Measurements from ENCODE around the gene UBE2J1.
A peak's percentile ranks its signal among the peaks of the same experiment; 100 is the strongest.
"Not testable (repeated sequence)": the region's sequence is repeated elsewhere in the genome, so short reads cannot be mapped to it uniquely, and the experiment has no call there.

The UBE2J1 gene

DNA sequence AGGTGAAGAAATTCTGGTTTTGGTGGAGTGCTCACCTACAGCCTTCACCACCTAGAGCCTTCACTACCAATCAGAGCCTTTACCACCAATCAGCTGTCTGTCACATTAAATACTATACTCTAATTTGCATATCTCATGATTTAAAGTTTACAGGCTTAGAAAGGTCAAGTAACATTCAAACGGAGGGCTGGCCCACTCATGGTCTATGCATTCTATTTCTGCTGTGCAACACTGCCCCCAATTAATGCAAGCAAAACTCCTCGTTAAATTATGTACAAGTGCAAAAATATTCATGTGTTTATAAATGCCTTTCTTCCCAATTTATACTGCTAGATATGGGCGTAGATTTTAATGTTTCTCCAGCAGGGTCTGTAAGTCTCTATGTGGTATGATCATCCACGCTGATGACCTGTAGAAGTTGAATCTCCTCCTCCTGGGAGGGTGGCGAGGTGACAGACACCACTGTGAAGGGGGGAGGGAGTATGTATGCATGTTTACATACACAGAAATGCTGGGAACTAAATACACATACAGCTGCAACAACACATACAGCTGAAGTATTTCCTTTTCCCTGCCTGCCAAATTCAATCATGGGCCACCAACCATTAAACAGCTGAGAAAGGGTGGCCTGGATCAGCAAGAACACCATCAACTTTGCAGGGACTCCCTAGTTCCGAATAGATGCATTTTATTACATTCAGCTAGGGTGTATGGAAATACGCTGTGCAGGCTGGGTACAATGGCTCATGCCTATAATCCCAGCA is 46.4 kb upstream of the UBE2J1 start:
- CTCF ChIA-PET = interaction anchor here (0.7 to 2.8 kb wide), 2 partner anchors 18 to 27 kb away, joined by 4 to 12 read pairs; no protein-coding TSS in a partner anchor
- no peak for TF ChIP-seq ZNF707 (tag by site-specific recombination; IDR thresholded peaks at IDR 0.05)
- no peak for TF ChIP-seq YY1 (tag by site-specific recombination; IDR thresholded peaks at IDR 0.05)
- no peak for TF ChIP-seq ZNF184 (tag by site-specific recombination; IDR thresholded peaks at IDR 0.05)
- TF ChIP-seq, protein P1, sequence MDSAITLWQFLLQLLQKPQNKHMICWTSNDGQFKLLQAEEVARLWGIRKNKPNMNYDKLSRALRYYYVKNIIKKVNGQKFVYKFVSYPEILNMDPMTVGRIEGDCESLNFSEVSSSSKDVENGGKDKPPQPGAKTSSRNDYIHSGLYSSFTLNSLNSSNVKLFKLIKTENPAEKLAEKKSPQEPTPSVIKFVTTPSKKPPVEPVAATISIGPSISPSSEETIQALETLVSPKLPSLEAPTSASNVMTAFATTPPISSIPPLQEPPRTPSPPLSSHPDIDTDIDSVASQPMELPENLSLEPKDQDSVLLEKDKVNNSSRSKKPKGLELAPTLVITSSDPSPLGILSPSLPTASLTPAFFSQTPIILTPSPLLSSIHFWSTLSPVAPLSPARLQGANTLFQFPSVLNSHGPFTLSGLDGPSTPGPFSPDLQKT (IDR thresholded peaks at IDR 0.05; ENCODE audit: borderline replicate concordance, low read depth, low read length) = no peak
- TF ChIP-seq, protein P2, sequence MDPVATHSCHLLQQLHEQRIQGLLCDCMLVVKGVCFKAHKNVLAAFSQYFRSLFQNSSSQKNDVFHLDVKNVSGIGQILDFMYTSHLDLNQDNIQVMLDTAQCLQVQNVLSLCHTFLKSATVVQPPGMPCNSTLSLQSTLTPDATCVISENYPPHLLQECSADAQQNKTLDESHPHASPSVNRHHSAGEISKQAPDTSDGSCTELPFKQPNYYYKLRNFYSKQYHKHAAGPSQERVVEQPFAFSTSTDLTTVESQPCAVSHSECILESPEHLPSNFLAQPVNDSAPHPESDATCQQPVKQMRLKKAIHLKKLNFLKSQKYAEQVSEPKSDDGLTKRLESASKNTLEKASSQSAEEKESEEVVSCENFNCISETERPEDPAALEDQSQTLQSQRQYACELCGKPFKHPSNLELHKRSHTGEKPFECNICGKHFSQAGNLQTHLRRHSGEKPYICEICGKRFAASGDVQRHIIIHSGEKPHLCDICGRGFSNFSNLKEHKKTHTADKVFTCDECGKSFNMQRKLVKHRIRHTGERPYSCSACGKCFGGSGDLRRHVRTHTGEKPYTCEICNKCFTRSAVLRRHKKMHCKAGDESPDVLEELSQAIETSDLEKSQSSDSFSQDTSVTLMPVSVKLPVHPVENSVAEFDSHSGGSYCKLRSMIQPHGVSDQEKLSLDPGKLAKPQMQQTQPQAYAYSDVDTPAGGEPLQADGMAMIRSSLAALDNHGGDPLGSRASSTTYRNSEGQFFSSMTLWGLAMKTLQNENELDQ (tag by site-specific recombination; IDR thresholded peaks at IDR 0.05; ENCODE audit: low read depth) = no peak
- TF ChIP-seq ZNF311 (tag by site-specific recombination; IDR thresholded peaks at IDR 0.05; ENCODE audit: borderline replicate concordance) = no peak
- no peak for TF ChIP-seq ZNF302 (tag by site-specific recombination; IDR thresholded peaks at IDR 0.05; ENCODE audit: low read depth)
- TF ChIP-seq, protein P3, sequence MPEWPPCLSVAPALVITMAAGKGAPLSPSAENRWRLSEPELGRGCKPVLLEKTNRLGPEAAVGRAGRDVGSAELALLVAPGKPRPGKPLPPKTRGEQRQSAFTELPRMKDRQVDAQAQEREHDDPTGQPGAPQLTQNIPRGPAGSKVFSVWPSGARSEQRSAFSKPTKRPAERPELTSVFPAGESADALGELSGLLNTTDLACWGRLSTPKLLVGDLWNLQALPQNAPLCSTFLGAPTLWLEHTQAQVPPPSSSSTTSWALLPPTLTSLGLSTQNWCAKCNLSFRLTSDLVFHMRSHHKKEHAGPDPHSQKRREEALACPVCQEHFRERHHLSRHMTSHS (tag by site-specific recombination; IDR thresholded peaks at IDR 0.05) = no peak
- TF ChIP-seq PRDM1 (tag by site-specific recombination; IDR thresholded peaks at IDR 0.05) = no peak
- no peak for TF ChIP-seq ZNF777 (tag by site-specific recombination; IDR thresholded peaks at IDR 0.05; ENCODE audit: borderline replicate concordance)
- TF ChIP-seq, protein P4, sequence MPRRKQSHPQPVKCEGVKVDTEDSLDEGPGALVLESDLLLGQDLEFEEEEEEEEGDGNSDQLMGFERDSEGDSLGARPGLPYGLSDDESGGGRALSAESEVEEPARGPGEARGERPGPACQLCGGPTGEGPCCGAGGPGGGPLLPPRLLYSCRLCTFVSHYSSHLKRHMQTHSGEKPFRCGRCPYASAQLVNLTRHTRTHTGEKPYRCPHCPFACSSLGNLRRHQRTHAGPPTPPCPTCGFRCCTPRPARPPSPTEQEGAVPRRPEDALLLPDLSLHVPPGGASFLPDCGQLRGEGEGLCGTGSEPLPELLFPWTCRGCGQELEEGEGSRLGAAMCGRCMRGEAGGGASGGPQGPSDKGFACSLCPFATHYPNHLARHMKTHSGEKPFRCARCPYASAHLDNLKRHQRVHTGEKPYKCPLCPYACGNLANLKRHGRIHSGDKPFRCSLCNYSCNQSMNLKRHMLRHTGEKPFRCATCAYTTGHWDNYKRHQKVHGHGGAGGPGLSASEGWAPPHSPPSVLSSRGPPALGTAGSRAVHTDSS (tag by site-specific recombination; IDR thresholded peaks at IDR 0.05) = no peak
- TF ChIP-seq ZNF585B (tag by site-specific recombination; IDR thresholded peaks at IDR 0.05) = no peak
- H3K9me3 ChIP-seq (ENCODE audit: control insufficient read depth, insufficient read depth, low read depth, low read length) = no peaks in the 10 kb centered on the region
- H3K36me3 ChIP-seq (ENCODE audit: control insufficient read depth in 2 of 2, insufficient read depth in 1 of 2, low read length in 2 of 2) = no peaks in the 10 kb centered on the region
- no peak overlapping the region for H3K27ac ChIP-seq (ENCODE audit: extremely low read depth, low read depth, low read length)
- no peaks in the 10 kb centered on the region for H3K4me1 ChIP-seq (ENCODE audit: control insufficient read depth, insufficient read depth, low read length)
- POLR2A ChIA-PET = interaction anchor here (0.6 kb wide), 1 partner anchor 1701 kb away, joined by 3 read pairs; no protein-coding TSS in a partner anchor
- H3K4me3 ChIP-seq (ENCODE audit: low read depth, low read length) = no peak overlapping the region

DNA sequence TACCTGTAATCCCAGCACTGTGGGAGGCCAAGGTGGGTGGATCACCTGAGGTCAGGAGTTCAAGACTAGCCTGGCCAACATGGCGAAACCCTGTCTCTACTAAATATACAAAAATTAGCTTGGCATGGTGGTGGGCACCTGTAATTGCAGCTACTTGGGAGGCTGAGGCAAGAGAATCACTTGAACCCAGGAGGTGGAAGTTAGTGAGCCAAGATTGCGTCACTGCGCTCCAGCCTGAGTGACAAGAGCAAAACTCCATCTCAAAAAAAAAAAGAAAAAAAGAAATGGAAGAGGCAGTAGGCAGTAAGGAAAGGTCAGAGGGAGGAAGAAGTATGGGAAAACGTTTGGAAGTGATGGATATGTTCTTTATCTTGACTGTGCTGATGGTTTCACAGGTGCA is 45.4 kb upstream of the UBE2J1 start:
- POLR2A ChIA-PET; H3K27ac ChIP-seq (ENCODE audit: extremely low read depth, low read depth, low read length): not testable (repeated sequence)

DNA sequence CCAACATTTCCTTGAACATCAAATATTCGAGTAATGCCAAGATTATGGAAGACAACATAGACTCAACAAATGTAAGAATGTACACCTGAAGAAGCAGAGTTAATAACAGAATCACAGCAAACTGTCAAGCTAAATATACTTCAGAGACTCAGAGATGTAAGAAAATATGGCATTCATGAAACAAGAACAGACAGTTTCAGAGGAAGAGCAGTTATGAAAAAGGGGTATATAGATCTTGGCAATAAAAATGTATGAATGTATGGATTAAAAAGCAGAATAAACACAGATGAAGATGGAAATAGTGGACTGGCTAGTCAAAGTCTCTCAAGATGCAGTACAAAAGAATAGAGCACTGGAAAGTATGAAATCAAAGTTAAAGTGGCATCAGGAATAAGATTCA is 41.1 kb upstream of the UBE2J1 start:
- Histone ChIP-seq H3K36me3 (ENCODE audit: control insufficient read depth in 2 of 2, insufficient read depth in 1 of 2, low read length in 2 of 2) (peaks cover 0 to 4% of the 10 kb centered on the region in 2 experiments; a peak in 1 of 3 replicates), H3K4me3 (ENCODE audit: low read depth, low read length) (no peak overlapping the region), H3K27ac (ENCODE audit: extremely low read depth, low read depth, low read length) (no peak overlapping the region), H3K4me1 (ENCODE audit: control insufficient read depth, insufficient read depth, low read length) (no peaks in the 10 kb centered on the region), H3K9me3 (ENCODE audit: control insufficient read depth, insufficient read depth, low read depth, low read length) (no peaks in the 10 kb centered on the region)
- CTCF ChIA-PET = no interaction called here
- TF ChIP-seq SETDB1 (IDR thresholded peaks at IDR 0.05; ENCODE audit: insufficient read length, low read length) = peak; percentile 89
- TF ChIP-seq KLF8 (tag by site-specific recombination; IDR thresholded peaks at IDR 0.05) = no peak
- TF ChIP-seq, protein P5, sequence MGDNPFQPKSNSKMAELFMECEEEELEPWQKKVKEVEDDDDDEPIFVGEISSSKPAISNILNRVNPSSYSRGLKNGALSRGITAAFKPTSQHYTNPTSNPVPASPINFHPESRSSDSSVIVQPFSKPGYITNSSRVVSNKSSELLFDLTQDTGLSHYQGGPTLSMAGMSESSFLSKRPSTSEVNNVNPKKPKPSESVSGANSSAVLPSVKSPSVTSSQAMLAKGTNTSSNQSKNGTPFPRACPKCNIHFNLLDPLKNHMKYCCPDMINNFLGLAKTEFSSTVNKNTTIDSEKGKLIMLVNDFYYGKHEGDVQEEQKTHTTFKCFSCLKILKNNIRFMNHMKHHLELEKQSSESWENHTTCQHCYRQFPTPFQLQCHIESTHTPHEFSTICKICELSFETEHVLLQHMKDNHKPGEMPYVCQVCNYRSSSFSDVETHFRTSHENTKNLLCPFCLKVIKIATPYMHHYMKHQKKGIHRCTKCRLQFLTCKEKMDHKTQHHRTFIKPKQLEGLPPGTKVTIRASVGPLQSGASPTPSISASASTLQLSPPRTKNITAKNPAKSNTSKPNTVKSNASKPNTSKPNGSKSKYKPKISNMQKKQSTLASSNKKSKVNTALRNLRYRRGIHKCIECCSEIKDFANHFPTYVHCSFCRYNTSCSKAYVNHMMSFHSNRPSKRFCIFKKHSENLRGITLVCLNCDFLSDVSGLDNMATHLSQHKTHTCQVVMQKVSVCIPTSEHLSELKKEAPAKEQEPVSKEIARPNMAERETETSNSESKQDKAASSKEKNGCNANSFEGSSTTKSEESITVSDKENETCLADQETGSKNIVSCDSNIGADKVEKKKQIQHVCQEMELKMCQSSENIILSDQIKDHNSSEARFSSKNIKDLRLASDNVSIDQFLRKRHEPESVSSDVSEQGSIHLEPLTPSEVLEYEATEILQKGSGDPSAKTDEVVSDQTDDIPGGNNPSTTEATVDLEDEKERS (tag by site-specific recombination; IDR thresholded peaks at IDR 0.05) = peak; percentile 85; the same call in 1 of the 2 replicates
- TF ChIP-seq, protein P6, sequence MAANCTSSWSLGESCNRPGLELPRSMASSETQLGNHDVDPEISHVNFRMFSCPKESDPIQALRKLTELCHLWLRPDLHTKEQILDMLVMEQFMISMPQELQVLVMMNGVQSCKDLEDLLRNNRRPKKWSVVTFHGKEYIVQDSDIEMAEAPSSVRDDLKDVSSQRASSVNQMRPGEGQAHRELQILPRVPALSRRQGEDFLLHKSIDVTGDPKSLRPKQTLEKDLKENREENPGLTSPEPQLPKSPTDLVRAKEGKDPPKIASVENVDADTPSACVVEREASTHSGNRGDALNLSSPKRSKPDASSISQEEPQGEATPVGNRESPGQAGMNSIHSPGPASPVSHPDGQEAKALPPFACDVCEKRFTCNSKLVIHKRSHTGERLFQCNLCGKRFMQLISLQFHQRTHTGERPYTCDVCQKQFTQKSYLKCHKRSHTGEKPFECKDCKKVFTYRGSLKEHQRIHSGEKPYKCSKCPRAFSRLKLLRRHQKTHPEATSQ (tag by site-specific recombination; IDR thresholded peaks at IDR 0.05) = no peak
- POLR2A ChIA-PET = no interaction called here

More for the DNA sequence above, 45.4 kb upstream of the UBE2J1 start:
- CTCF ChIA-PET = interaction anchor here (1.2 to 2.8 kb wide), 2 partner anchors 22 to 26 kb away, joined by 3 to 12 read pairs; no protein-coding TSS in a partner anchor
- H3K9me3 ChIP-seq (ENCODE audit: control insufficient read depth, insufficient read depth, low read depth, low read length); H3K4me3 ChIP-seq (ENCODE audit: low read depth, low read length); H3K36me3 ChIP-seq (ENCODE audit: control insufficient read depth in 2 of 2, insufficient read depth in 1 of 2, low read length in 2 of 2); H3K4me1 ChIP-seq (ENCODE audit: control insufficient read depth, insufficient read depth, low read length): not testable (repeated sequence)

Measured in HEK293 (cell line).